GM12864 (cell line): ENCODE data around the gene RBSN.

Source experiments
- DNase-seq: peaks from one replicate; pipeline ENCODE4 v3.0.0-alpha.2; 2011; ENCODE audit warnings: low read depth
- H3K4me3 ChIP-seq: 2 replicates; pipeline ENCODE4 v1.5.1; 2011; ENCODE audit warnings: mild to moderate bottlenecking, low read depth, low read length, control low read depth
- TF ChIP-seq, protein P1 (sequence below): IDR thresholded peaks from 2 replicates; pipeline ENCODE4 v1.5.1; 2011; ENCODE audit warnings: low read depth, mild to moderate bottlenecking, moderate library complexity, low read length, control low read depth, inconsistent platforms; ENCODE audit errors: missing control alignments

RBSN gene

DNA sequence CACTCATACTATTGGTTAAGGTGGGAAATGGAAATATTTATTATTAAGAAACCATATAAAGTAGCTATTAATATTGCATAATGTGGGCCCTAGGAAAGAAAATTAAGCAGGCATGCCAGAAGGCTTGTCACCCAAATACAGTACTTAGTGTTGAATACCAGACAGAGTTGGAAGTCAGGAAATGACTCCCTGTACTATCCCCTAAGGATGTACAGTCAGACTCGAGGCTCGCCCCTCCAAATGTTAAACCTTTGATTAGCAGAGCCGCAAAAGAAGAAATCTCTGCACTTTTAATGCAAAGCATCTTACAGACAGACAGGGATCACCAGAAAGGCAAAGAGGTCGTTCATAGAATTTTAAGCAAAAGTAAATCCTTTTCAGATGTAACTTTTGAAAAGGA is 11.3 kb upstream of the RBSN start:
- no peak for DNase-seq
- no peak overlapping the region for H3K4me3 ChIP-seq
- TF ChIP-seq, protein P1, sequence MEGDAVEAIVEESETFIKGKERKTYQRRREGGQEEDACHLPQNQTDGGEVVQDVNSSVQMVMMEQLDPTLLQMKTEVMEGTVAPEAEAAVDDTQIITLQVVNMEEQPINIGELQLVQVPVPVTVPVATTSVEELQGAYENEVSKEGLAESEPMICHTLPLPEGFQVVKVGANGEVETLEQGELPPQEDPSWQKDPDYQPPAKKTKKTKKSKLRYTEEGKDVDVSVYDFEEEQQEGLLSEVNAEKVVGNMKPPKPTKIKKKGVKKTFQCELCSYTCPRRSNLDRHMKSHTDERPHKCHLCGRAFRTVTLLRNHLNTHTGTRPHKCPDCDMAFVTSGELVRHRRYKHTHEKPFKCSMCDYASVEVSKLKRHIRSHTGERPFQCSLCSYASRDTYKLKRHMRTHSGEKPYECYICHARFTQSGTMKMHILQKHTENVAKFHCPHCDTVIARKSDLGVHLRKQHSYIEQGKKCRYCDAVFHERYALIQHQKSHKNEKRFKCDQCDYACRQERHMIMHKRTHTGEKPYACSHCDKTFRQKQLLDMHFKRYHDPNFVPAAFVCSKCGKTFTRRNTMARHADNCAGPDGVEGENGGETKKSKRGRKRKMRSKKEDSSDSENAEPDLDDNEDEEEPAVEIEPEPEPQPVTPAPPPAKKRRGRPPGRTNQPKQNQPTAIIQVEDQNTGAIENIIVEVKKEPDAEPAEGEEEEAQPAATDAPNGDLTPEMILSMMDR: no peak

DNA sequence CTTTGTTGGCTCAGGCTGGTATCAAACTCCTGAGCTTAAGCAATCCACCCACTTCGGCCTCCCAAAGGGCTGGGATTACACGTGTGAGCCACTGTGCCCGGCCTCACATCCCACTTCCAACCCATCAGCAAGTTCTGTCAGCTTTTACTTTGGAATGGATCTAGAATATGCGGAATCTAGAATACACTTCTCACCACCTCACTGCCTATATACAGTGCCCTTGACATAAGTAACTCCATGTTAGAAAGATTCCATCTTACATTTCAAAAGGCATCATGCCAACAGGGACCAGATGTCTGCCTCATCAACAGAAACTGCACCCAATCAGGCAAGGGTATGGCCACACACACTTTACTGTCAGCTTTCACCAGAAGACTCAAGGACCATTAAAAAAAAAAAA is 9.9 kb upstream of the RBSN start:
- TF ChIP-seq, protein P1: no peak
- no peak for DNase-seq
- H3K4me3 ChIP-seq: no peak overlapping the region

DNA sequence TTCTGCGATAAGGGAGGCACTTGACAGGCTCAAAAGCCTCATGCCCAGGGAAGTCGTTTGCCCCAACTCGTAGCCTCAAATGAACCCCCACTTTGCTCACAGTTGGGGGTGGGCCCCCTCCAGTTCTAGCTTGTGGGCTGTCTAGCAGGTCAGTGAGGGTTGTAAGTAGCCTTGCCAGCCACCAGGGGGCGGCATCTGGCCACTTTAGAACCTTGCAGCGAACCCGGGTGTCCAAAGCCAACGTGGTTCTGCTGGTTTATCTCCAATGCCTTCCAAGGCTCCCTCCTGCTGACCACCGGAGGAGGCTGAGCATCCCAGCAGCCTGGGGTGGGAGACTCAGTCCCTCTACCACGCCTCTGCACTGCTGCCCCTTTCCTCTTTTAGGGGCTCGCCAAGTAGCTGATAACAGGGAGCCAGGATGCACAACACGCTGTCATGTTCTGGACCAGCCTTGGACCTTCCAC is 9.2 kb upstream of the RBSN start:
- H3K4me3 ChIP-seq: no peak overlapping the region
- TF ChIP-seq, protein P1: peak; percentile 98
- DNase-seq: peak; percentile 52

DNA sequence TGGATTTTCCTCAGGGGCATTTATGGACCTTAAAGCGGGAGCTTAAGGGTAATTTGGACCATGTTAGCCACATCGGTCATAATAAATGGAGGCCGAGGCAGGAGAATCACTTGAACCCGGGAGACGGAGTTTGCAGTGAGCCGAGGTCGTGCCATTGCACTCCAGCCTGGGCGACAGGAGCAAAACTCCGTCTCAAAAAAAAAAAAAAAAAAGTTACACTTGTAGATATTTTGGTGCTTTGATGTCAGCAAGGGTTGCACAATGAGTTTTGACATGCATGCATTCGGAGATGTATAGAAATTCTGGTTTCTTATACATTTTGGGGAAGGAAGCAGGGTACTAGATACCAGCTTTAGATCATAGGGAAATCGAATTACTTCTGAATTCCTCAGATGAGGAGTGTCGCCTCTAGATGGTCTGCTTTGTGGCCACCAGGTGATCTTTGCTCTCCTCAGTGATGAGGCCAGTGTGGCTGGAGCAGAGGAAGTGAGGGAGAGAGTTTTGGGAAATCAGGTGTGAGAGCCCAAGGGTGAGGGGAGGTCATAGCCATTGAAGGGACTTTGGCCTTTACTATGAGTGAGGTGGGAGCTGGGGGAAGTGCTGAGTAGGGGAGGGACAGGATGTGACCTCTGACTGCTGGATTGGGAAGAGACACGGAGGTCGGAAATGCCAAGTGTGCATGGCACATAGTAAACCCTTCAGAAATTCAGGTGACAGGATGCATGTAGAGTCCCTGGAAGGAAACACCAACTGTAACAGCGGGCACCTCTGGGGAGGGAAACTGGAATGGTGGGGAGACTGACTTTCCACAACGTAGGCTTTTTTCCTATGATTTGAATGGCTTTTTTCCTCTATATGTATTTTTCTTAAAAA is 8.4 kb upstream of the RBSN start:
- no peak for DNase-seq
- H3K4me3 ChIP-seq: no peak overlapping the region
- TF ChIP-seq, protein P1: no peak

DNA sequence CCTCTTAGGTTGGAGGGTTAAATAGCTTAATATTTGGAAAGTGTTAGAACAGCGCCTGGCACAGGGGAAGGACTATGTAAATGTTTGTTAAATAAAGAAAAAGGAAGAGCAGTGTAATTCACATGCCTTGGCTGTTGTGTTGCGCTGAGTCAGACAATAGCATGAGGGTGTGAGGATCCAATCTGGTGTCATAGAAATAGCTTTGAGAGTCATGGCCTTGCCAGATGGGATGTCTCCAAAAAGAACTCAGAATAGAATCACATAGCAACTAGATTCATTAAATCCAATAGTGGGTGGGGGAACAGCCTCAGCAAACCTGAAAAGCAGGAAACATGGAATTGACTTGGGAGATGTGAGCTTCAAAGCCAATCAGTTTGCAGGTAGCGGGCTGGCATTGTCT is 3.9 kb upstream of the RBSN start:
- TF ChIP-seq, protein P1: no peak
- no peak overlapping the region for H3K4me3 ChIP-seq
- no peak for DNase-seq

DNA sequence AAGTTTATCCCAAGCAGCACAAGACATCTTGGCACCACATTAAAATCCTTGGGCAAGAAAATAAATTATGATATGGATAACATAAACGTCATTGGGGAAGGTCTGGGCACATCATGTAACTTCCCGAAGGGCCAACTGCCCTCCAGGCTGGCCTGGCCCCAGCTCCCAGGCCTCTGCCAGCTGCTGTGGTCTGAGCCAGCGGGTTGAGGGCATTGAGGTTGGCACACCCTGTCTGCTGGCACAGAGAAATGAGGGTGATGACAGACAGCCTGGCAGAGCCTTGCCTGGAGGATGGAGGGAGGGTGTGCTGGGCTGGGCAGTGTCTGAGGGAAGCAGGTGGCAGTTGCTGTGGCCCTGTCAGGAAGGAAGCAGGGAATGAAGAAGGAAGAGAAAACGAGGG is 3.3 kb upstream of the RBSN start:
- H3K4me3 ChIP-seq: no peak overlapping the region
- TF ChIP-seq, protein P1: no peak
- DNase-seq: no peak

DNA sequence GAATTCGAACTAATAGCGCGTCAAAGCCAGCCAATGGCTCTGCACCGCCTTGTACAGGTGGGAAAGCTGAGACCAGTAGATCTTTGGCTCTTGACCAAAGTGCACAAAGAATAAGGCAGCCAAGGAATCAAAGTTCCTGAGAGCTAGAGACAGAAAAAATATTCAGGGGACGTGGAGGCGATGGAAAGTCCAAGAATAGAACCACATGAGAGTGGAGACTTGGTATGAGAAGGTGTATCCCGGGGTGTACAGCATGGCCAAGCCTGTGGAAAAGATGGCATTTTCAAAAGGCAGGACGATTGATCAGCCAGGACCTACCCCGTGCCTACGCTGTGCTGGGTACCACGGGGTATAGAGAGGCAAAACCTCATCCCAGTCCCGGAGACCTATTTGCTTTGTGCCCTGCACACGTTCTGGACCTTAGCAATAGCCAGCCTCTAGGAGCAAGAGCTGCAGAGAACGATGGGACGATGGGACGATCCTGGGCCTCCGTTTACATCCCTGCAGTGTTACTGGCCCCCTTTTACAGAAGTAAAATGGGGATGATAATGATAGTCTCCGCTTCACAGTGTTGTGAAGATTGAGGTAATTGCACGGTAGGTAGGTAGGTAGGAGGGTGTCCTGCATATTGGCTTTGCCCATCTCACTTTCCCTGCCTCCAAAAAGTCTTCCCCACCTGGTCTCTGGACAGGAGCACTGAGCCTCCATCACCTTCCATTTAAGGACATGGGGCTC is 583 bp upstream of the RBSN start:
- no peak for DNase-seq
- peak overlapping the region; percentile 72 for H3K4me3 ChIP-seq
- TF ChIP-seq, protein P1: no peak
